Liver (tissue), 9 donors: ENCODE data around the gene CST3. TPM values are rescaled to one million over a fixed set of nuclear protein-coding genes. Genes with fewer than 3 reads are reported as not detected.

Experiments
- DNase-seq: peaks from one replicate; pipeline ENCODE4 v3.0.0-alpha.2; 2017; ENCODE audit warnings: low spot score
- H3K27ac ChIP-seq, 2 donors: one replicate each; pipeline ENCODE4 v1.7.0; 2013; ENCODE audit warnings: inconsistent platforms in 2 of 2, low read length in 2 of 2, control low read depth in 1 of 2, low read depth in 1 of 2, mild to moderate bottlenecking in 1 of 2
- H3K27me3 ChIP-seq, 4 donors: one replicate each; pipeline versions ENCODE4 v1.6.1 to v1.7.0; 2013; ENCODE audit warnings: low read length in 3 of 4, inconsistent platforms in 1 of 4, mild to moderate bottlenecking in 1 of 4, moderate library complexity in 1 of 4; ENCODE audit not compliant: control insufficient read depth in 4 of 4, insufficient read depth in 4 of 4
- H3K36me3 ChIP-seq, 4 donors: one replicate each; pipeline versions ENCODE4 v1.6.1 to v1.7.0; 2013; ENCODE audit warnings: low read length in 3 of 4, mild to moderate bottlenecking in 3 of 4, low read depth in 1 of 4, moderate library complexity in 1 of 4; ENCODE audit not compliant: control insufficient read depth in 4 of 4, insufficient read depth in 3 of 4
- H3K4me1 ChIP-seq, 4 donors: one replicate each; pipeline versions ENCODE4 v1.6.1 to v1.7.0; 2013; ENCODE audit warnings: low read length in 3 of 4, mild to moderate bottlenecking in 3 of 4, moderate library complexity in 1 of 4; ENCODE audit not compliant: control insufficient read depth in 4 of 4, insufficient read depth in 4 of 4
- H3K4me3 ChIP-seq, 3 donors: one replicate each; pipeline versions ENCODE4 v1.6.1 to v1.7.0; 2013; ENCODE audit warnings: low read length in 3 of 3, control low read depth in 1 of 3, low read depth in 1 of 3, mild to moderate bottlenecking in 1 of 3
- H3K9ac ChIP-seq, 2 donors: one replicate each; pipeline ENCODE4 v1.7.0; 2013; ENCODE audit warnings: low read length in 2 of 2, mild to moderate bottlenecking in 2 of 2, moderate library complexity in 2 of 2, control low read depth in 1 of 2, low read depth in 1 of 2
- H3K9me3 ChIP-seq, 4 donors: one replicate each; pipeline versions ENCODE4 v1.6.1 to v1.7.0; 2013; ENCODE audit warnings: low read length in 3 of 4; ENCODE audit not compliant: control insufficient read depth in 4 of 4
- ATF3 ChIP-seq: IDR thresholded peaks from 2 replicates; pipeline ENCODE4 v1.6.1; 2016; ENCODE audit warnings: antibody characterized with exemption
- CTCF ChIP-seq: fragments of 150-350 bp; IDR thresholded peaks from 2 replicates; pipeline ENCODE4 v1.5.1; 2017; ENCODE audit warnings: improper control_type of control experiment, low read depth, low read length; ENCODE audit not compliant: missing input control
- EGR1 ChIP-seq, 2 donors: IDR thresholded peaks; 2 replicates each; pipeline ENCODE4 v1.6.1; 2016 to 2018; ENCODE audit warnings: antibody characterized with exemption in 2 of 2, low read depth in 2 of 2
- FOXA1 ChIP-seq: IDR thresholded peaks from 2 replicates; pipeline ENCODE4 v1.6.1; 2016; ENCODE audit warnings: antibody characterized with exemption
- FOXA2 ChIP-seq: IDR thresholded peaks from 2 replicates; pipeline ENCODE4 v1.6.1; 2016; ENCODE audit warnings: antibody characterized with exemption
- GABPA ChIP-seq, 2 donors: IDR thresholded peaks in 1 of 2; conservative IDR thresholded peaks in 1 of 2; 2 replicates each; pipeline ENCODE4 v1.6.1; 2016; ENCODE audit warnings: antibody characterized with exemption in 2 of 2, mild to moderate bottlenecking in 1 of 2, moderate library complexity in 1 of 2
- HNF4A ChIP-seq, 2 donors: conservative IDR thresholded peaks; 2 replicates each; pipeline ENCODE4 v1.6.1; 2016; ENCODE audit warnings: antibody characterized with exemption in 2 of 2, mild to moderate bottlenecking in 2 of 2
- HNF4G ChIP-seq: IDR thresholded peaks from 2 replicates; pipeline ENCODE4 v1.6.1; 2016; ENCODE audit warnings: antibody characterized with exemption
- JUND ChIP-seq, 2 donors: IDR thresholded peaks; 2 replicates each; pipeline ENCODE4 v1.6.1; 2016; ENCODE audit warnings: antibody characterized with exemption in 2 of 2
- NR2F2 ChIP-seq: IDR thresholded peaks from 2 replicates; pipeline ENCODE4 v1.6.1; 2016; ENCODE audit warnings: antibody characterized with exemption
- RAD21 ChIP-seq, 2 donors: IDR thresholded peaks; 2 replicates each; pipeline ENCODE4 v1.6.1; 2016; ENCODE audit warnings: antibody characterized with exemption in 2 of 2, mild to moderate bottlenecking in 2 of 2
- REST ChIP-seq: IDR thresholded peaks from 2 replicates; pipeline ENCODE4 v1.6.1; 2016; ENCODE audit warnings: antibody characterized with exemption, mild to moderate bottlenecking
- RXRA ChIP-seq, 2 donors: IDR thresholded peaks; 2 replicates each; pipeline ENCODE4 v1.6.1; 2017 to 2018; ENCODE audit warnings: antibody characterized with exemption in 2 of 2, mild to moderate bottlenecking in 1 of 2
- SP1 ChIP-seq: IDR thresholded peaks from 2 replicates; pipeline ENCODE4 v1.6.1; 2018; ENCODE audit warnings: antibody characterized with exemption, mild to moderate bottlenecking
- TAF1 ChIP-seq: conservative IDR thresholded peaks from 2 replicates; pipeline ENCODE4 v1.6.1; 2016; ENCODE audit warnings: antibody characterized with exemption, mild to moderate bottlenecking
- YY1 ChIP-seq: IDR thresholded peaks from 2 replicates; pipeline ENCODE4 v1.6.1; 2016; ENCODE audit warnings: antibody characterized with exemption, mild to moderate bottlenecking
- ZBTB33 ChIP-seq: IDR thresholded peaks from 2 replicates; pipeline ENCODE4 v1.6.1; 2016; ENCODE audit warnings: antibody characterized with exemption
- WGBS: extraction: QIAGEN DNeasy Blood & Tissue Kit; methylation state at CpG from one replicate; pipeline ENCODE4 v1.1.7; 2013; 5-methylcytosine and 5-hydroxymethylcytosine counted together
- polyA plus RNA-seq, 2 donors: library from polyadenylated mRNA; stranded (reverse) in 1 of 2; unstranded in 1 of 2; fragments of 200-250 nt in 1 of 2; fragments of >200 nt in 1 of 2; fragmentation: Nextera tagmentation in 1 of 2; extraction: Ambion mirVana in 1 of 2; gene quantifications; one replicate each; pipeline versions ENCODE4 v1.2.1 to v1.2.3, GENCODE V29; 2013 to 2015
- total RNA-seq, 2 donors: library from RNA; depleted of rRNA; stranded (reverse); fragments of >200 nt; gene quantifications; one replicate each; pipeline ENCODE4 v1.2.3, GENCODE V29; 2014
- TF ChIP-seq, protein P1 (sequence below): IDR thresholded peaks from 2 replicates; pipeline ENCODE4 v1.6.1; 2016; ENCODE audit warnings: antibody characterized with exemption
- donor health status: healthy.
- donor health status: healthy.
- donor health status: healthy.
- donor health status: healthy.
- donor health status: healthy.

The CST3 gene
- total and polyA plus RNA-seq, 4 donors, result 153 to 1,712 (median 513) TPM

GRCh38 chr20:23644164-23644563 lies 6.4 kb upstream of the CST3 start:
- Histone ChIP-seq H3K36me3 (peaks cover 0 to 1% (median 0%) of the 10 kb centered on the region in 4 donors), H3K4me1 (peaks cover 0 to 4% (median 1%) of the 10 kb centered on the region in 4 donors), H3K9me3 (no peaks in the 10 kb centered on the region), H3K9ac (no peak overlapping the region), H3K4me3 (no peak overlapping the region), H3K27ac (no peak overlapping the region), H3K27me3 (no peaks in the 10 kb centered on the region)
- DNase-seq, result no peak
- WGBS, result 96% methylated on average over 7 of the region's 7 CpGs
- TF ChIP-seq FOXA2, result no peak
- no peak for TF ChIP-seq REST
- no peak for TF ChIP-seq HNF4G
- TF ChIP-seq CTCF, result no peak
- no peak for TF ChIP-seq JUND (IDR thresholded peaks at IDR 0.05)
- TF ChIP-seq ATF3, result no peak
- no peak for TF ChIP-seq GABPA (IDR thresholded peaks at IDR 0.05 in 1 of 2, conservative IDR thresholded peaks at IDR 0.05 in 1 of 2)
- TF ChIP-seq FOXA1, result no peak
- TF ChIP-seq HNF4A (conservative IDR thresholded peaks at IDR 0.05), result no peak
- TF ChIP-seq TAF1, result no peak
- TF ChIP-seq EGR1 (IDR thresholded peaks at IDR 0.05; ENCODE audit: low read depth in 2 of 2), result no peak
- TF ChIP-seq, protein P1, sequence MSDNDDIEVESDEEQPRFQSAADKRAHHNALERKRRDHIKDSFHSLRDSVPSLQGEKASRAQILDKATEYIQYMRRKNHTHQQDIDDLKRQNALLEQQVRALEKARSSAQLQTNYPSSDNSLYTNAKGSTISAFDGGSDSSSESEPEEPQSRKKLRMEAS, result no peak
- TF ChIP-seq SP1, result no peak
- no peak for TF ChIP-seq RAD21 (IDR thresholded peaks at IDR 0.05)
- no peak for TF ChIP-seq ZBTB33
- no peak for TF ChIP-seq RXRA (IDR thresholded peaks at IDR 0.05)
- no peak for TF ChIP-seq YY1
- no peak for TF ChIP-seq NR2F2
